ENCODE results near the gene CATSPERZ.

DNA sequence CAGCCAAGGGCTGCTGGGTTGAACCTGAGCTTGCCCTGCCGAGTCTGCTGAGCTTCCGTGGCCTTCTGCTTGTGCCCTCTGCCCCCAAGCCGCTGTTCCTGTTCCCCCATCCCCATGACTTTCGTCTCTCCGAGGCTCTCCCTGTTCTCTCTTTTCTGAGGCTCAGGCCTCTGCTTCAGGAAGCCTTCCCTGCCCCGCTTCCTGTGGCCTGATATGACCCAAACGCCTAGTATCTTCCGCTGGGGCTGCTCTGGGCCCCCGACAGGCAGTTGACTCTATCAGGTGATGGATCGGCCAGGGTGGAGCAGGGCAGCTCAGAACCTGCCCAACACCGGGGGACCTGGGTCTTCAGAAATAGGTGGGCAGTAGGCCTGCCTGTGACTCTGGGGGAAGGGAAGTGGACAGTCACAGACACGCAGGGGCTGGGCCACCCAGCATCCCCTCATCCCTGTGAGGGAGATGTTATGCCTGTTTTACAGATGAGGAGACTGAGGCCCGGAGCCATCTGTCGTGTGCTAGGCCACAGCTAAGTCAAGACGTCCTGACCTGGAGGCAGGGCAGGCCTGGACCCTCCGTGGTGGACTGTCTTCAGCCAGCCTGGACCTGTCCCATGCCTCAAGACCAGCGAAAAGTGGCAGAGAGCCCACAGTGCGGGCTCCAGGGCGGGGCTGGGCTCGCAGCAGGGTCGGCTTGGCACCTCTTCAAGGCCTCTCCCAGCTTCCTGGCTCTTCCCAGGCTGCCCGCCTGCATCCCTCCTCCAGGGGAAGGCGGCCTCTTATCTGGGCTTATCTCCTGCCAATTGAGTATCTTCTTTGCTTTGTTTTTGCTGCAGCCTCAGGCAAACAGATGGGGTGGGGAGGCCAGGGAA, 31.9 kb upstream of the CATSPERZ start:
- TF ChIP-seq ZNF280B (CRISPR knock-in tag; IDR thresholded peaks at IDR 0.05; ENCODE audit: borderline replicate concordance) (0 out of 2 replicates have a peak, but pooled peaks have one; percentile 13), ZNF274 (CRISPR knock-in tag; IDR thresholded peaks at IDR 0.05) (no peak), NFE2L2 (IDR thresholded peaks at IDR 0.05; ENCODE audit: low read length) (no peak)

All from HepG2 (cell line).